Gastroesophageal sphincter (tissue), 3 donors: ENCODE data around the gene RCC2.

Experiments used
- CTCF ChIP-seq, 4 experiments: fragments of 200-600 bp in 2 of 4; fragments of 450-650 bp in 2 of 4; sonication (generic) in 1 of 4; IDR thresholded peaks; one replicate each; pipeline ENCODE4 v1.5.1; 2017 to 2019; ENCODE audit warnings: antibody characterized with exemption in 4 of 4, mild to moderate bottlenecking in 2 of 4, moderate library complexity in 2 of 4
- EP300 ChIP-seq: sonication (generic); formaldehyde crosslinking; IDR thresholded peaks from one replicate; pipeline ENCODE4 v1.6.1; 2017; ENCODE audit warnings: antibody characterized with exemption, mild to moderate bottlenecking

- TF ChIP-seq CTCF (IDR thresholded peaks at IDR 0.05) = no peak
- no peak for TF ChIP-seq EP300
Measured at GRCh38 chr1:17400725-17401341, 38.6 kb downstream of the RCC2 start.
